HG03342 (cell line): ENCODE data around the gene DIAPH2.

Experiments used
- ATAC-seq: cut with Tn5 transposase; IDR thresholded peaks from one replicate; pipeline ENCODE4 v1.9.1; 2021; ENCODE audit warnings: mild to moderate bottlenecking, moderate library complexity; ENCODE audit not compliant: unreplicated experiment

DIAPH2 gene

DNA sequence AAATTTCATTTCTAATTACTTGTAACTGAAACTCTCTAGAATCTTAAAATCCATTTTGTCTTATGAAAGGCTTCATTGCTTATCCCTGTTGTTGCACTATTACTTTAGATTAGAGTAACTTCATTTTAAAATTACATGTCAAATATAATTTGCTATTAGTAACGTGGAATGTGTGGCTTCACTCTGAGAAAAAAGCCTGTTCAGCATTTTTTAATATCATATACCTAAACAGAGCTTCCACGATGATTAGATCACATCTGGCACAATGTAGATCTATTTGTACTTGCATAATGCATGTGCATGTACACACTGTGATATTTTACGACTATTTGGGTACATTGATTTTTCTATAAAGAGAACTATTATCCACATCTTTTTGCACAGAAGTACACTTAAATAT lies 847.2 kb downstream of the DIAPH2 start:
- ATAC-seq = no peak

DNA sequence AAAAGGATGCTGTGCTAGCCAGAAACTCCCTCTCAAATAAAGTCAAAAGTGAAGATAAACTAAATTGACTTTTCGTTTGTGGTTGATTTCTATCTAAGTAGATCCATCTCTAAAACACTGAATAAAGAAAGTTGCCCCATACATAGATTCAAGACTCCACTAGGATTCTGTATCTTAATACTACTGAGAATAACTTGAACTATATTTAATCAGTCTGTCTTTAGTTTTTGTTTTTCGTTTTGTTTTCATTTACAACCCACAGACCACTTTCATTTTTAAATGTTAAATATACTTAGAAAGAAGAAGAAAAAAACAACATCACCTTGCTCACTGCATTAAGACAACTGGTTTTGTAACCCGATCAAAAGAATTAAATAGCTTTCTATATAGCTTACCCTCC lies 854.1 kb downstream of the DIAPH2 start:
- ATAC-seq = no peak

DNA sequence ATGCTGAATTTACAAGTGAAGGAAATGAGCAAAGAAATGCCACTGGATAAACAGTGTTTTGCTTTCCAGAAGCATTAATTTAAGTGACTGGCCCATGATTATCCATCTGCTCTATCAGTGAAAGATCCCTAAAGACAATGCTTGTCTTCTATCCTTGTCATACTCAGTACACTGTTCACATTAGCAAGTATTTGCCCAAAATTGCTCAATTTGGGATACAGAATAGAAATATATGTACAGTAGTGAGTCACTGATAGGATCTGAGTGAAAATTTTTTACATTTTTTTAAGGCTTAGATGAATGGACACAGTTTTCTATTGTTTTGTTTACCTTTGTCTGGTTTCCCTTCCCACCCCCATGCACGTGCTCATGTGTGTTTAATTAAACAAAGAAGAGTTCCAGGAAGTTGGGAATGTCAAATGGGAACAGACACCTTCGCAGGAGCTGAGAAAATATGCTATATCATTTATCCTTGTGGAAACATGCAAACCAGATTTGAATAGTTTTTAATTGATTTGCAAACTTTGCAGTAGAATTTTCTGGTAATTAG lies 855.4 kb downstream of the DIAPH2 start:
- ATAC-seq = no peak

DNA sequence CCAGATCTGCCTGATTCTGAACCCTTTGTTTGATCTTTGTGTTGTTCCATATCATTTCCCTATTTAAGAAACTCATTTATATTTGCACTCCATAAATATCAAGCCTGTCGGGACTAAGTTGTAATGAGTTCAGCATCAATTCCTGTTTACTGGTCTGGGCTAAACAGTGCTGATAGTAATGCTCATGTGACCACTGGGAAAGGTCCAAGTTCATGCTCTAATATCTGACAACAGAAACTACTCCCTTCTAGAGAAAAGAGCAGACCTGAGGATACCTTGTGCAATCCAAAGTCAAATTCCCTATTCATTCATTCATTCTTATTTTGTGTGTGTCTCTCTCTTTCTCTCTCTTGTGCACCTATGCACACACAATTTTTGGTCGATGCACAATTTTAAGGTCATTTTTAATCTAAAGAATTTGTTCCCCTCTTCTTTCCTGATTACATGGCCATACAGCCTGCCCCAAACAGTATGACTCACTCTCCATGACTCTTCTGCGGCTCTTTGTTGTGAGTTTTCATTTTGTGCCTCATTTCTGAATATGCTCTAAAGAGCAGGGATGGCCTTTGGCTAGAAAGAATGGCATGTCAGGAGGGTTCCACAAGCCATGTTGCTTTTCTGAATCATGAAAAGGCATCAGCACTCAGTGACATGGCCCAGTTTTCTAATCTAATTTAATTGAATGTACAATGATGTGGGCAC lies 863.4 kb downstream of the DIAPH2 start:
- ATAC-seq = no peak

DNA sequence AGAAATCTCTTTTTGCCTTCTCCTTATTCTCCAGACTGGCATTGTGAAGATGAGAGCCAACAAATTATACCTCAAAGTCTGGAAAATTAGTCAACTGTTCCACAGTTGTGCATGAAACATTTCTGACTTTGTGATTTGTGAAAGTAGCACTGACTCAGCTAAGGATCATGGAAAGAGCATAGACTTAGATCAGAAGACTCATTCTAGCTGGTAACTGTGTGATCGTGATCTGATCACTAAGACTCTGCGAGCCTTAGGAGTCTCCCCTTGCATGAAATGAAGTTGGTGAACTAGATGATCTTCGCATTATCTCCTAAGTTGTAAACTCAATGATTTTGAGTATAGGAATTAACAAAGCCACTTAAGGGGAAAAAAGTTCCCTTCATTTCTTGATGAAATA lies 867.2 kb downstream of the DIAPH2 start:
- no peak for ATAC-seq

DNA sequence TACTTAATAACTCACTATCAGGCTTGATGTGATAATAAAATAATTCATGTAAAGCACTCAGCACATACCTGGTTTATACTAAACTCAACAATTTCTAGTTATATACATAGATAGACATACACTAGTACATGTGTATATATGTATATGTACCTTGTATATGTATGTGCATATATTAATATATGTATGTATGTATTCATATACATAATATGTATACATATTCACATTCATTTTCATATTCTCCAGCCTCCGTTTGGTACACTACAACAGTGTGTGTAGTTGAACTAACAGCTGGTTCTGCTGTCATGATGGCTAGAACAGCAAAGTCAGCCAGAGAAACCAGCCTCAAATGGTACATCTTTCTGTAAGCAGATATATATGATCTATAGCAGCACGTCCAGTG lies 869.2 kb downstream of the DIAPH2 start:
- no peak for ATAC-seq

DNA sequence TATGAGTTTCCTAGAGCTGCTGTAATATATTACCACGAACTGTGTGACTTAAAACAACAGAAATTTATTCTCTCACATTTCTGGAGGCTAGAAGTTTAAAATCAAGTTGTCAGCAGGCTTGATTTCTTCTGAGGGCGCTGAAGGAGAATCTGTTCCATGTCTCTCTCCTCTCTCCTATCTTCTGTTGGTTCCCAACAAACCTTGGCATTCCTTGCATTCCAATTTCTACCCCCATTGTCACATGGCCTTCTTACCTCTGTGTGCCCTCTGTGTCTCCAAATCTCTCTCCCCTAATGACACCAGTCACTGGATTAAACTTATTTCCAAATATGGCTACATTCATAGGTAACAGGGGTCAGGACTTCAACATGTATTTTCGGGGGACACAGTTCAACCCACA lies 871.7 kb downstream of the DIAPH2 start:
- ATAC-seq = no peak

DNA sequence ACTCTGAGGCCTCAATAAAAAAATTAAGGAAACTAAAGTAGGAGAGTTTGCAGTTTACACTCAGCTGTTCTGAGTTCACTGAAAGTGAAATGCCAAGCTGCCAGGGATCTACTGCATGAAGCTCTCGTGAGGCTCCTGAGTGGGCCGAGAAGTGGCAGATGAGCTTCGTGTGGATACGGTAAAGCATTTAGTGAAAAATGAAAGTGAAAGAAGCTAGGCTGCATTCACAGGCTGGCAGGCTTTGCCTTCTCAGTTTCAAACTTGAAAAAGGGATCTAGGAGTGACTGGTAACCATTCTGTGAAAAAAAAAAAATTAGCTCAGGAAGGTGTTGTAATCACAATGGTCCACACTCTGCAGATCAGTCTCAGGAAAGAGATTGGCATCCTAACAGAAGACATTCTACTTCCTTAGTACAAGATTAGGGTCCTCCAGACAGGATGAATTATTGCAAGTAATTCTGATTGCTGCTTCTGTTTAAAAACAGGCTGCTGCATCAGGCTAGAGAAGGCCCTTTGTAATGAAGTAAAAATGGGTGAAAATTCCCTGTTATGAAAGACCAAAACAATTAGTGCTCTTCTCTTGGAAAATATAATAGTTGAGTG lies 879.0 kb downstream of the DIAPH2 start:
- peak; percentile 99 for ATAC-seq

DNA sequence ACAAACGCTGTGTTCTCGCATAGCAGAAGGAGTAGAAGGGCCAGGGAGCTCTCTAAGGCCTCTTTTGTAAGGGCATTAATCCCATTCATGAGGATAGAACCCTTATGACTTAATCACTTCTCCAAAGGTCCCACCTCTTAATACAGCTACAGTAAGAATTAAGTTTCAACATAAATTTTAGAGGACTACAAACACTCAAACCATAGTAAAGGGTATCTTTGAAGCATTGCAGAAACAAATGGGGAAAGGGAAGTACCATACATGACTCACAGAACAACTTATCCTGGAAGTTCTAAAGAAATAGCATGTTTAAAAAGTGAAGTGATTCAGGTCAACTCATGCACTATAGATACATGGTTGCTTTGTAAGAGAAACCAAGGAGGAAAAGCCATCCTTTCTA lies 879.9 kb downstream of the DIAPH2 start:
- no peak for ATAC-seq

DNA sequence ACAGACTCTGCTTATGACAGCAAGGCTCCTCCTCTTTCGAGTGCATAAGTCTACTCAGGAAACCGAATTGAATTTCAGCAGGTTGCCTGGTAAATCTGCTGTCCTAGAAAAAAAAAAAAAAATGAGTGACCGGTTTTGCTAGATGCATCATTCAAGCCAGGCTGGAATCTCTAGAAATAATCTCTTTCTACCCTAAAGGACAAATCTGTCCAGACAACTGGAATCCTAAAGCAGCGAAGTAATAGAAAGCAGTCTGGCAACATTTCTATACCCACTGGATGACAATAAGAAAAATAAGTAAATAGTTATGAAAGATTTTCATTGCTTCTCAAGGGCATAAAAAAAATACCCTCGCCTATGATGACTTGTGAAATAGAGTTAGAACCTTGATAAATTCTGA lies 902.5 kb downstream of the DIAPH2 start:
- ATAC-seq = no peak

DNA sequence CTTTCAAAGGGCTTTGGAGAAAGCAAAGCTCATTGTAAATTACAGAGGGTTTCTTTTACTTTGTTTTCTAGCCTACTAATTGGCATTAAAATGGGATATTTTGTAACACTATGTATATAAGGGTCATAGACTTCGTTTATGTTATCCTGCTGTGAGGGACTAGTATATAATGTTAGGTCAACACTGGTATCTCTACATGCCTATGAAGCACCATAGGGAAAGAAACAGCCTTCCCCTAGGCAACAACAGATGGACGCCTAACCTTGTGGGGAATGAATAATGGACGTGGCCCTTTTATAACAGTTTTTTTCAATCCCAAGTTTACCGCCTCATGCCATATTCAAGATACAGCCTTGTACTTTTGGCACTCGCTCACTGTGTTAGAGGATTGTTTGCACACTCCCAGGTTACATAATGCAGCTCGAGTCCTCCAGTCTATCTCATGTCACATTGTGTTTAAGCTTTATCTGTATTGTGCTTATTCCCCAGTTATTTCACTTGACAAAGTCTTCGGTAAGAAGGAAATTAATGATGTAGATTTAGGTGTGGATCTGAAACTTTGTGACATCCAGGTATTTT lies 910.1 kb downstream of the DIAPH2 start:
- no peak for ATAC-seq

DNA sequence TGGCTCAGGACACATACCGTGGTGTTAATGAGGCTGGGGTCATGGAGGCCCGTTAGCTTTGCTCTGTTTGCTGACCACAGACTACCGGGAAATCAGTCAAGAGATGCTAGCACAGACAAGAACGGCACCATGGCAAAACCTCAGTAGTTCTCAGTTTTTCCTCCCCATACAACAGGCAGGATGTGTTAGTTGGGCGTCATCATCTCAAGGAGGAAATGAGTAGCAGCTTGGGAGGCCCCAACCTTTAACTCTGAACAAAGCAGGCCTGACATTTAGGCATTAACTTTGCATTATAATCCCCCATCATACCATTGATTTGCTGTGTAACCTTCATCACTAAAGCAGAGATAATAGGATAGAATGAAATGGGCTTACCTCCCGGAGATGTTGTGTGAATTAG lies 913.3 kb downstream of the DIAPH2 start:
- no peak for ATAC-seq

DNA sequence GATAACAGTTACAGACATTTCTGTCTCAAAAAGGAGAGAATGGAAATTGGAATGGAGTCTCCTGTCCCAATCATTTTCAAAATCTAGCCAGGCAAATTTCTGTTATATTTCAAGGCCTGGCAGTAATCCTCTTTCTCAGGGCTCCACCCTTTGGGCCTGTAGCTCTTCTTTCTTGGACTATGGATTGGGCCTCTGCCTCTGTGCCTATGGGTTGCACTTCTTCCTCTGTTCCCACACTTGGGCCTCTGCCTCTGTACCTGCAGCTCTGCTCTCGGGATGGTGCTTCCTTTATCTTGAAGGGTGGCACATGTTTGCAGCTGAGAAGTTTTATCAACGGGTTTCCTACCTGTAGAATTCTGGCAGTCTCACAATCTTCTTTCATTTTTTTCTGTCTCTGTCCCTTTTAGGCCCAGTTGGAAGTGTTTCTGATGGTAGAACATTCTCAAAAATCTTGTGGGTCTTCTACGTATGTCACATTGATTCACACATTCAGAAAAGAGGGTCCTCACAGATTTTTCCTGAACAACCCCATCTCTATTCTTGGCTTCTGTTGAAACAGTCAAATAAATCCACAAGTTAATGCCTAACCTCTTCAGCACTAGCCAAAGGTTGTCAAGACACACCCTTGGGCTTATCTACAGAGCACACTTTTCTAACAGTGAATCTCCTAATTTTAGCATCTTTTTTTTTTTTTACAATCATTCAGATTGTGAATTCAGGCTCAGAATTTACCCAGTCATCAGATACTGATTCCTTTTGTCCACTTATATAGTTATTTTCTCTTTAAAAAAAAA lies 918.0 kb downstream of the DIAPH2 start:
- no peak for ATAC-seq

DNA sequence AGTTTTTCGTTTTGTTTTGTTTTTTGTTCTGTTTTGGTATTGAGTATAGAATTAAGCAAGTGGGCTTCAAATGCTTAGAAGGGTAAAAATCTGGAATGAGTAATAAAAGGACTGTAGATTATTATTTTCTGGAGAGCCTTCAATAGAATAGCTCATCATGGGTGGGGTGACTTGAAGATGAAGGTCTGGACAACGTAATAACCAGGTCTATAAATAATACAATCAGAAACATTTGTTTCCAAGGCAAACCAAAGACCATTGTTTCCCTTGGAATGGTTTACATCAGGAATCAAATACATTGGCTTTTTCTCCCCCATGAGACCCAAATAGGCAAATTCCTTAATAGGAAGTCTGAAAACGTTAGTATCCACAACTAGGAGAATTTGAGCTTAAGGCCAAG lies 920.6 kb downstream of the DIAPH2 start:
- ATAC-seq = no peak

DNA sequence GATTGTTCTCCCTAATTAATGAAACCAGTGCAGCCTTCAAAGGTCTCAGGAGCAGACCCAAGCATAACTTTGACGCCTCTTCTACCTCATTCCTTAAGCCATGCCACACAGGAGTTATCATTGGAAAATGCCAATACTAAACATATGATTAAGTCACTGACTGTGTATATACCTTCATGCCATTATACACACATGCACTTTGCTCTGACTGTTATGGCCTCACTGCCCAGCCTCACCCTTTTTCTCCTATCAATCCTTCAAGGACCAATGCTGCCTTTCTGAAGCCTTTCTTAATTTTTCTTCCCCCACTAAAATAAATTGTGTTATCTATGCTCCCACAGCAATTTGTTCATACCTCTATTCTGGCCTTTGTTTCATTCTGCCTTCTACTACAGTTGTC lies 924.7 kb downstream of the DIAPH2 start:
- no peak for ATAC-seq

DNA sequence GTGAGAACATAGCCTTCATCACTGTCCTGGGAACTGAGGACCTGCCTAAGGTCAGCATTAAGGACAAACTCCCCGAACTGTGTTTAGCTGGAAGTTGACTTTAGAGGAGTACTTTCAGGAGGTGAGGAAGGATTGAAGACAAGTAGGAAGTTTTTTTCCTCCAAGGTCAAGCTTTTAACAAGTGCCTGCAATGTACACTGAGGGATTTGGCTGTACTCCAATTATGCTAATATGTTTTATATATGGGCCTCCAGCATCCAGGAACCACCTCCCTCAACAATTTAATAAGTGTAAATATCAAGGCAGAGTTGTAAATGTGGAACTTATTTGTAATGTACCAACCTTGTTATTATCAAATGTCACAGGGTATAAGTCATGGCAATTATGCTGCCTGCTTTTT lies 925.3 kb downstream of the DIAPH2 start:
- no peak for ATAC-seq

DNA sequence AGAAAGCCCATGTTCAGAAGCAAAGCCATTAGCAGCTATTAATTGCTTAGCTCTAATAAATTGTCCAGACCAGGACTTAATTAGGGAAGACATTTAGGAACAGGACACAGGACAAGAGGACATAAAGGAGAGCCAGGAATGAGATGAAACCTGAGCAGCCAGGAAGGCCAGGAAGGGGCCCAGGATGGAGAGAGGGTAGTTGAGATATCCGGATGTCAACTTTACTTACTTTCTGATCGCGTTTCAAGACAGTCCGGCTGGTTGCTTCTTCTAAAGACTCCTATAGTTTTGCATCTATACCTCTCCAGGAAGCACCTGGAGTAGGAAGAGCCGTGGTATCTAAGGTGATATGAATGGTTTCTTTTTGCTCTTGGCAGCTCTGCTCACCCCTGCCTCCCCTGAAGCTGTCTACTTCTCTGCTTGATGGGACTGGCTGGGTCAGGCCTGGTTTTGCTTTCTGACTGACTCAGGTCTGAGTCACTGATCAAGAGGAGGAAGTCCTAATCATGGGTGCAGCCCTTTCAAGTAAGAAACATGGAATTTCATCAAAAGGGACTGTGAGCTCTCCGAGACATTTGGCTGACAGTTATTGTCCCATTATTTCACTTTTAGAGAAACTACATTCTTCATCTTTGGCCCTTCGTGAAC lies 932.4 kb downstream of the DIAPH2 start:
- ATAC-seq = peak; percentile 98

DNA sequence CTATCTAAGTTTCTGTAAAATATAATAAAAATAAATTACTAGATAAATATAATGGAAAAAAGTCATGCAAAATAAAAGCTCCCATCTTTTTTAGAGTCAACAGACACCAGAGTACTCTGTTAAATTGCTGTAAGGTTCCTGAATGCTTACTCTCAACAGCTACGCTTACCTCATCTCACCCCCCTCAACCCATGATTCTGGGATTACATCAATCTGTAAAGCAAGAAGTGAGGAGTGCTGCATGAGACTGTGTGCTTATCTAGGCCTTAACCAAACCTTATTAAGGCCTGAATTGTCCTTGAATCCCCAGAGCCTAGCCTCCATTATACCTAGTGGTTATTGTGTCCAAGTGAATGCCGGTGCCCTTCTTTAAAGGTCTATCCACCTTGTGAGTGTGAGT lies 934.9 kb downstream of the DIAPH2 start:
- ATAC-seq = no peak

DNA sequence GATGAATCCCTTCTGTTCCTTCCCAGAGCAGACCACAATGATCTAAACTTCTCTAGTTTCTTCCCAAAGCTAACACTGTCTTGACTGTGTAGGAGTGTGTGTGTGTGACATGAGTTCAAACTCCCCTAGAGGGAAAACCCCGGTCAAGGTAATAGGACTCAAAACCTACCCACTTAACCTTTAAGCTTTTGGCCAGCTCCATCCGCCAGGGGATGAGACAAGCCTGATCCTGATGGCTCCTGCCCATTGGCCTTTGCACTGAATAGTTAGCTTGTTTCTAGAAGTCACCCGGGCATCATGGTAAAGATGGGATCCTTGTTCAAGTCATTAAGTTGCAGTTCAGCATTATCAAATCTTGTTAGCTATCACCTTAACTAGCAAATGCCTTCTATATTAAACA lies 937.5 kb downstream of the DIAPH2 start:
- ATAC-seq = no peak

DNA sequence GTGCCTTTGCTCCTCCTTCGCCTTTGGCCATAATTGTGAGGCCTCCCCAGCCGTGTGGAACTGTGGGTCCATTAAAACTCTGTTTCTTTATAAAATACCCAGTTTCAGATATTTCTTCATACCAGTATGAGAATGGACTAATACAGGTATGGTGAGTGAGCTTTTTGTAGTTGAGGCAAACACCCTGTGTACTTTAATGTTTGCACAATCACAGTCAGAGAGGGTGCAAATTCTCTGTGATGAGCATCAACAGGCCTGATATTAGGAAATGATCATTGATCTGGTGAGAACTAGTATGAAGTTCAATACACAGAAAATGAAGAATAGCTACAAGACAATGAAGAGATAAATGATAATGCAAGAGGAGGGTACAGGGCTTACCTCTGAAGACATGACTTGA lies 943.7 kb downstream of the DIAPH2 start:
- no peak for ATAC-seq
